Tibial nerve (tissue), 4 donors: Measurements from ENCODE around the gene EPB41L4A. TPM values are rescaled to one million over a fixed set of nuclear protein-coding genes. Genes with fewer than 3 reads are reported as not detected.
"Not testable (repeated sequence)": the region's sequence is repeated elsewhere in the genome, so short reads cannot be mapped to it uniquely, and the experiment has no call there.

Source experiments
- DNase-seq, 2 donors: peaks; one replicate each; pipeline ENCODE4 v3.0.0-alpha.2; 2019; ENCODE audit warnings: low spot score in 2 of 2
- H3K27ac ChIP-seq, 4 donors: fragments of 200-600 bp; sonication (generic) in 3 of 4; one replicate each; pipeline ENCODE4 v1.5.1; 2017 to 2019; ENCODE audit warnings: mild to moderate bottlenecking in 1 of 4
- H3K27me3 ChIP-seq, 2 donors: fragments of 200-600 bp; sonication (generic) in 1 of 2; one replicate each; pipeline versions ENCODE4 v1.5.1 to v1.6.0; 2017 to 2019
- H3K36me3 ChIP-seq, 3 donors: fragments of 200-600 bp; sonication (generic); one replicate each; pipeline ENCODE4 v1.5.1; 2018 to 2019
- H3K4me1 ChIP-seq, 4 donors: fragments of 200-600 bp; sonication (generic) in 3 of 4; one replicate each; pipeline ENCODE4 v1.5.1; 2017 to 2019
- H3K4me3 ChIP-seq, 4 donors: fragments of 200-600 bp; sonication (generic) in 3 of 4; one replicate each; pipeline ENCODE4 v1.5.1; 2017 to 2019; ENCODE audit warnings: mild to moderate bottlenecking in 1 of 4, moderate library complexity in 1 of 4
- H3K9me3 ChIP-seq, 4 donors: fragments of 200-600 bp; sonication (generic) in 3 of 4; one replicate each; pipeline ENCODE4 v1.5.1; 2017 to 2019
- EP300 ChIP-seq, 2 donors: sonication (generic); formaldehyde crosslinking; IDR thresholded peaks; one replicate each; pipeline ENCODE4 v1.6.1; 2017; ENCODE audit warnings: antibody characterized with exemption in 2 of 2, mild to moderate bottlenecking in 1 of 2
- POLR2A ChIP-seq, 2 donors: fragments of 450-650 bp; IDR thresholded peaks; one replicate each; pipeline ENCODE4 v1.6.1; 2017; ENCODE audit warnings: antibody characterized with exemption in 2 of 2, mild to moderate bottlenecking in 2 of 2, moderate library complexity in 2 of 2
- WGBS, 2 donors: methylation state at CpG; one replicate each; pipeline ENCODE4 v1.1.5; 2018; 5-methylcytosine and 5-hydroxymethylcytosine counted together
- total RNA-seq, 4 donors: library from RNA; depleted of rRNA; stranded (reverse); fragments of >200 nt; gene quantifications; one replicate each; pipeline ENCODE4 v1.1.0, GENCODE V29; 2016
- TF ChIP-seq, protein P1 (sequence below), 5 experiments: fragments of 200-600 bp in 3 of 5; fragments of 450-650 bp in 2 of 5; sonication (generic) in 3 of 5; IDR thresholded peaks; one replicate each; pipeline ENCODE4 v1.5.1; 2016 to 2019; ENCODE audit warnings: antibody characterized with exemption in 5 of 5, mild to moderate bottlenecking in 3 of 5, moderate library complexity in 2 of 5

EPB41L4A gene
- total RNA-seq, 4 donors from 2014 or later, result 10.6 to 38.1 (median 14.4) TPM

DNA sequence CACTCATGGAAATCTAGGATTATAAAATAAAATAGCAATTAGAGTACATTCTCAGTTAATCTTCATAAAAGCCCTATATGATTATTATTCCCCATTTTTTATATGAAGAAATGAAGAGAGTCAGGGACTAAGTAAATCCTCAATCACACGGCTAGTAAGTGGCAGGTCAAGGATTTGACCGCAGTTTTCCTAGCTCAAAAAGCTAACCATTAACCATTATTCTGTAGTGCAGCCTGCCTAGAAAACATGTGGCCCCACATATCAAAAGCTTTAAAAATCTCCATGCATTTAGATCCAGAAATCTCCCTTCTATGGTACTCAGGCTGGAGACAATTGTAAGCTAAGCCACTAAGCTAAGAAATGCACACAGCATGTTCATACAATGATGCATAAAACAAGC lies 21.4 kb downstream of the EPB41L4A start:
- Histone ChIP-seq H3K27ac (no peak overlapping the region), H3K9me3 (no peaks in the 10 kb centered on the region)

DNA sequence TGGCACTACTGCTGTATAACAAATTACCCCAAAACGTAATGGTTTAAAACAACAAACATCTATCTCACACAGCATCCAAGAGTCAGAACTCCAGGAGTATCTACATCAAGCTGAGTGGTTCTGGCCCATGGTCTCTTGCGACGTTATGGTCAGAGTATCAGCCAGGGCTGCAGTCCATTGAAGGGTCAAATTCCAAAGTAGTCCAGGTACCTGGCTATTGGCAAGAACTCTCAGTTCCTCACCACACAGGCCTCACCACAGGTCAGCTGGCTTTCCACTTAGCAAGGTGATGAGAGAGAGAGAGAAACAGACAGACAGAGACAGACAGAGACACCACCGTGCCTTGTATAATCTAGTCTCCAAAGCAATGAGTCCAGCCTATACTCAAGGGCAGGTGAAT lies 22.6 kb downstream of the EPB41L4A start:
- no peak for DNase-seq
- no peak overlapping the region for H3K27ac ChIP-seq
- no peaks in the 10 kb centered on the region for H3K27me3 ChIP-seq
- no peak overlapping the region for H3K4me3 ChIP-seq
- 92 to 95% methylated on average over 4 of the region's 4 CpGs for WGBS, 2 donors
- H3K36me3 ChIP-seq, result peaks cover 0 to 6% (median 0%) of the 10 kb centered on the region in 3 donors
- TF ChIP-seq EP300 (IDR thresholded peaks at IDR 0.05) (no peak), POLR2A (IDR thresholded peaks at IDR 0.05) (no peak)
- TF ChIP-seq, protein P1, sequence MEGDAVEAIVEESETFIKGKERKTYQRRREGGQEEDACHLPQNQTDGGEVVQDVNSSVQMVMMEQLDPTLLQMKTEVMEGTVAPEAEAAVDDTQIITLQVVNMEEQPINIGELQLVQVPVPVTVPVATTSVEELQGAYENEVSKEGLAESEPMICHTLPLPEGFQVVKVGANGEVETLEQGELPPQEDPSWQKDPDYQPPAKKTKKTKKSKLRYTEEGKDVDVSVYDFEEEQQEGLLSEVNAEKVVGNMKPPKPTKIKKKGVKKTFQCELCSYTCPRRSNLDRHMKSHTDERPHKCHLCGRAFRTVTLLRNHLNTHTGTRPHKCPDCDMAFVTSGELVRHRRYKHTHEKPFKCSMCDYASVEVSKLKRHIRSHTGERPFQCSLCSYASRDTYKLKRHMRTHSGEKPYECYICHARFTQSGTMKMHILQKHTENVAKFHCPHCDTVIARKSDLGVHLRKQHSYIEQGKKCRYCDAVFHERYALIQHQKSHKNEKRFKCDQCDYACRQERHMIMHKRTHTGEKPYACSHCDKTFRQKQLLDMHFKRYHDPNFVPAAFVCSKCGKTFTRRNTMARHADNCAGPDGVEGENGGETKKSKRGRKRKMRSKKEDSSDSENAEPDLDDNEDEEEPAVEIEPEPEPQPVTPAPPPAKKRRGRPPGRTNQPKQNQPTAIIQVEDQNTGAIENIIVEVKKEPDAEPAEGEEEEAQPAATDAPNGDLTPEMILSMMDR (IDR thresholded peaks at IDR 0.05), result no peak
- no peaks in the 10 kb centered on the region for H3K9me3 ChIP-seq
- H3K4me1 ChIP-seq, result peaks cover 0 to 4% (median 0%) of the 10 kb centered on the region in 4 donors

More for the DNA sequence above, 21.4 kb downstream of the EPB41L4A start:
- no peak overlapping the region for H3K4me3 ChIP-seq
- 84 to 87% methylated on average over 2 of the region's 2 CpGs for WGBS, 2 donors
- no peak for DNase-seq
- no peaks in the 10 kb centered on the region for H3K27me3 ChIP-seq
- TF ChIP-seq POLR2A (IDR thresholded peaks at IDR 0.05) (no peak), EP300 (IDR thresholded peaks at IDR 0.05) (no peak)
- TF ChIP-seq, protein P1 (IDR thresholded peaks at IDR 0.05), result no peak
- peaks cover 0 to 4% (median 0%) of the 10 kb centered on the region in 4 donors for H3K4me1 ChIP-seq
- H3K36me3 ChIP-seq, result peaks cover 0 to 6% (median 0%) of the 10 kb centered on the region in 3 donors

GRCh38 chr5:112395299-112395698 lies 23.8 kb downstream of the EPB41L4A start:
- not testable (repeated sequence) for H3K9me3 ChIP-seq, H3K27me3 ChIP-seq, H3K27ac ChIP-seq, H3K4me3 ChIP-seq, DNase-seq, H3K36me3 ChIP-seq, H3K4me1 ChIP-seq
- WGBS, 2 donors, result 92 to 95% methylated on average over 4 of the region's 4 CpGs

- no peak for TF ChIP-seq EP300 (IDR thresholded peaks at IDR 0.05)
- TF ChIP-seq, protein P1 (IDR thresholded peaks at IDR 0.05), result no peak
- TF ChIP-seq POLR2A (IDR thresholded peaks at IDR 0.05), result no peak
- peaks cover 0 to 13% (median 0%) of the 10 kb centered on the region in 4 donors for H3K4me1 ChIP-seq
- no peaks in the 10 kb centered on the region for H3K36me3 ChIP-seq
- no peak overlapping the region for H3K4me3 ChIP-seq
- WGBS, 2 donors, result 90 to 93% methylated on average over 8 of the region's 8 CpGs
- no peaks in the 10 kb centered on the region for H3K9me3 ChIP-seq
- H3K27ac ChIP-seq, result no peak overlapping the region
- no peaks in the 10 kb centered on the region for H3K27me3 ChIP-seq
- no peak for DNase-seq
Observed at GRCh38 chr5:112390327-112390726, 28.8 kb downstream of the EPB41L4A start.

- H3K27ac ChIP-seq, result no peak overlapping the region
- 68 to 82% methylated on average over 3 of the region's 3 CpGs for WGBS, 2 donors
- no peaks in the 10 kb centered on the region for H3K9me3 ChIP-seq
- DNase-seq, result no peak
- no peak overlapping the region for H3K4me3 ChIP-seq
- no peaks in the 10 kb centered on the region for H3K27me3 ChIP-seq
- H3K36me3 ChIP-seq, result no peaks in the 10 kb centered on the region
- H3K4me1 ChIP-seq, result peaks cover 0 to 13% (median 0%) of the 10 kb centered on the region in 4 donors
- TF ChIP-seq, protein P1 (IDR thresholded peaks at IDR 0.05), result no peak
- no peak for TF ChIP-seq POLR2A (IDR thresholded peaks at IDR 0.05)
- no peak for TF ChIP-seq EP300 (IDR thresholded peaks at IDR 0.05)
Observed at GRCh38 chr5:112388739-112389138, 30.3 kb downstream of the EPB41L4A start.

- no peaks in the 10 kb centered on the region for H3K27me3 ChIP-seq
- 64 to 79% methylated on average over 4 of the region's 4 CpGs for WGBS, 2 donors
- H3K4me1 ChIP-seq, result peaks cover 0 to 13% (median 0%) of the 10 kb centered on the region in 4 donors
- TF ChIP-seq EP300 (IDR thresholded peaks at IDR 0.05) (no peak), POLR2A (IDR thresholded peaks at IDR 0.05) (no peak)
- TF ChIP-seq, protein P1 (IDR thresholded peaks at IDR 0.05), result no peak
- no peak for DNase-seq
- H3K9me3 ChIP-seq, result no peaks in the 10 kb centered on the region
- H3K36me3 ChIP-seq, result no peaks in the 10 kb centered on the region
- H3K4me3 ChIP-seq, result no peak overlapping the region
- no peak overlapping the region for H3K27ac ChIP-seq
Observed at GRCh38 chr5:112388074-112388473, 31.0 kb downstream of the EPB41L4A start.
